Heart left ventricle (tissue), 16 donors: ENCODE results near the gene LIX1. TPM values are rescaled to one million over a fixed set of nuclear protein-coding genes. Genes with fewer than 3 reads are reported as not detected.

Source experiments
- ATAC-seq, 4 donors: fragments of 200-7000 bp; cut with Tn5 transposase; one replicate each; pipeline ENCODE4 v1.9.1; 2020 to 2022; ENCODE audit warnings: moderate library complexity in 4 of 4, mild to moderate bottlenecking in 3 of 4, moderate number of reproducible peaks in 1 of 4
- DNase-seq, 5 donors: peaks; one replicate each; pipeline ENCODE4 v3.0.0-alpha.2; 2020
- H3K27ac ChIP-seq, 12 donors: fragments of 200-600 bp; sonication (generic) in 4 of 12; one replicate each; pipeline versions ENCODE4 v1.5.0 to v1.8.0; 2016 to 2022; ENCODE audit warnings: mild to moderate bottlenecking in 2 of 12
- H3K27me3 ChIP-seq, 9 donors: fragments of 200-600 bp; sonication (generic) in 2 of 9; one replicate each; pipeline versions ENCODE4 v1.5.1 to v1.8.0; 2016 to 2022; ENCODE audit warnings: mild to moderate bottlenecking in 3 of 9
- H3K36me3 ChIP-seq, 9 donors: fragments of 200-600 bp; sonication (generic) in 2 of 9; one replicate each; pipeline versions ENCODE4 v1.5.0 to v1.8.0; 2018 to 2022; ENCODE audit warnings: mild to moderate bottlenecking in 2 of 9
- H3K4me1 ChIP-seq, 12 donors: fragments of 200-600 bp; sonication (generic) in 4 of 12; one replicate each; pipeline versions ENCODE4 v1.5.0 to v1.8.0; 2016 to 2022; ENCODE audit warnings: mild to moderate bottlenecking in 3 of 12
- H3K4me3 ChIP-seq, 12 donors: fragments of 200-600 bp; sonication (generic) in 4 of 12; one replicate each; pipeline versions ENCODE4 v1.5.0 to v1.8.0; 2017 to 2022; ENCODE audit warnings: mild to moderate bottlenecking in 9 of 12, moderate library complexity in 4 of 12
- H3K9me3 ChIP-seq, 12 donors: fragments of 200-600 bp; sonication (generic) in 4 of 12; one replicate each; pipeline versions ENCODE4 v1.5.0 to v1.8.0; 2016 to 2022; ENCODE audit warnings: mild to moderate bottlenecking in 1 of 12
- CTCF ChIP-seq, 12 donors: fragments of 200-600 bp; sonication (generic) in 4 of 12; IDR thresholded peaks; one replicate each; pipeline versions ENCODE4 v1.5.0 to v1.8.0; 2018 to 2022; ENCODE audit warnings: antibody characterized with exemption in 12 of 12, mild to moderate bottlenecking in 5 of 12
- POLR2A ChIP-seq, 2 donors: fragments of 450-650 bp; IDR thresholded peaks; one replicate each; pipeline ENCODE4 v1.6.1; 2017; ENCODE audit warnings: antibody characterized with exemption in 2 of 2, mild to moderate bottlenecking in 2 of 2, moderate library complexity in 2 of 2
- WGBS, 4 donors: extraction: QIAGEN DNeasy Blood & Tissue Kit in 2 of 4; methylation state at CpG; one replicate each; pipeline versions ENCODE4 v1.1.5 to v1.1.7; 2013 to 2018; 5-methylcytosine and 5-hydroxymethylcytosine counted together
- intact Hi-C, 10 donors: fragments of 100-400 bp; cut with DNase I; formaldehyde crosslinking; loops; one replicate each; pipeline versions ENCODE4 v1.11.1 to v1.14.2; 2022
- polyA plus RNA-seq, 2 donors: library from polyadenylated mRNA; stranded (reverse); fragments of 200-250 nt; gene quantifications; one replicate each; pipeline ENCODE4 v1.2.3, GENCODE V29; 2013
- total RNA-seq, 9 donors: library from RNA; depleted of rRNA in 2 of 9; stranded (reverse); fragments of >200 nt in 2 of 9; fragmentation: NEBNext Ultra II Directional in 3 of 9; extraction: Animal tissue kit (Norgen Biotek cat#: 25700) in 3 of 9; gene quantifications; one replicate each; pipeline versions ENCODE4 v1.1.0 to v1.2.4, GENCODE V29; 2016 to 2023
- donor health status: ischemic (EF 13 %, LVEDD 7.1; RV severe dilation, severe dysfunction).
- donor health status: healthy with polysubstance abuse.
- donor health status: DM: no; HTN: yes; CAD: no.
- donor health status: DM: no; HTN: no; CAD: no.
- donor health status: ischemic (EF 25% LVEDD 6.9; RV normal size, moderate dysfunction).
- donor health status: ischemic (EF 25% LVEDD 5.7; RV mildly dilated, moderate dysfunction).
- donor health status: healthy.
- donor health status: DM: yes; HTN: yes; CAD: no.
- donor health status: ischemic (EF 35%, LVEDD 5.7; RV mildly dilated, moderate dysfunction).
- donor health status: nonischemic (EF 11% LVEDD 7.7; RV severe dilation, severe dysfunction).
- donor health status: DM: yes; HTN: yes; CAD: no.
- donor health status: PGD.
- donor health status: ischemic (EF 29% LVEDD 5.4; RV normal size, mild dysfunction).
- donor health status: nonischemic (EF 23%, LVEDD 6.1; RV moderate dilation, normal function).

The LIX1 gene
- total and polyA plus RNA-seq, 11 donors, result 0.12 to 0.33 (median 0.22) TPM; not detected in 8

GRCh38 chr5:97096846-97097245 is 45.6 kb downstream of the LIX1 start:
- H3K36me3 ChIP-seq, result no peaks in the 10 kb centered on the region
- H3K4me1 ChIP-seq, result peaks cover 0 to 15% (median 0%) of the 10 kb centered on the region in 12 donors
- DNase-seq (no peak), ATAC-seq (no peak)
- H3K27ac ChIP-seq, result no peak overlapping the region
- no peaks in the 10 kb centered on the region for H3K9me3 ChIP-seq
- no peak overlapping the region for H3K4me3 ChIP-seq
- no peak for TF ChIP-seq CTCF (IDR thresholded peaks at IDR 0.05)
- TF ChIP-seq POLR2A (IDR thresholded peaks at IDR 0.05), result no peak
- intact Hi-C loops, result no loop called here
- H3K27me3 ChIP-seq, result no peaks in the 10 kb centered on the region

DNA sequence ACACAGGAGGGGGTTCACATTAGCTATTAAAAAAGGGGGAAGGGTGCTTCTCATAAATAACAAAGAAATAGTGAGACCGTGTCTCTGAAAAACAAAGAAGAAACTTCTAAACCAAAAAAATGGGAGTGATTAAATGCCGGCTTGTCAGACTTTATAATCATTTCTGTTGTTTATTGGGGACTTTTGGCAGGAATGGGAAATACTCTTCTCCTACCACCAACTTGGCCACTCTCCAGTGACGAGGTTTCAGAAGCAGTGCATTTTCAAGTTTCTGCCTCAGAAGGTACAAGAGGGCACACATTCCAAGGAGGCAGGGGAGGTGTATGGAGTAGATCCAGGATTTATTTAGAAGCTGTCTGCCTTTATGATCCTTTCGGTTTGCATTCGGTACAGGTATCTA is 46.2 kb downstream of the LIX1 start:
- WGBS, 4 donors, result 74 to 86% (median 78%) methylated on average over 5 of the region's 5 CpGs
- Histone ChIP-seq H3K27ac (no peak overlapping the region), H3K4me3 (no peak overlapping the region), H3K27me3 (no peaks in the 10 kb centered on the region), H3K9me3 (no peaks in the 10 kb centered on the region), H3K4me1 (peaks cover 0 to 15% (median 0%) of the 10 kb centered on the region in 12 donors), H3K36me3 (no peaks in the 10 kb centered on the region)
- DNase-seq (no peak), ATAC-seq (no peak)
- TF ChIP-seq CTCF (IDR thresholded peaks at IDR 0.05) (no peak), POLR2A (IDR thresholded peaks at IDR 0.05) (no peak)
- intact Hi-C loops, result no loop called here

GRCh38 chr5:97095318-97095732 is 47.1 kb downstream of the LIX1 start:
- ATAC-seq, result no peak
- Histone ChIP-seq H3K27ac (no peak overlapping the region), H3K4me3 (no peak overlapping the region), H3K4me1 (peaks cover 0 to 15% (median 0%) of the 10 kb centered on the region in 12 donors), H3K36me3 (no peaks in the 10 kb centered on the region), H3K9me3 (no peaks in the 10 kb centered on the region), H3K27me3 (no peaks in the 10 kb centered on the region)
- intact Hi-C loops, result no loop called here
- 87 to 96% (median 95%) methylated on average over 1 of the region's 1 CpG for WGBS, 4 donors
- TF ChIP-seq POLR2A (IDR thresholded peaks at IDR 0.05), result no peak
- TF ChIP-seq CTCF (IDR thresholded peaks at IDR 0.05), result no peak
- DNase-seq, result no peak

DNA sequence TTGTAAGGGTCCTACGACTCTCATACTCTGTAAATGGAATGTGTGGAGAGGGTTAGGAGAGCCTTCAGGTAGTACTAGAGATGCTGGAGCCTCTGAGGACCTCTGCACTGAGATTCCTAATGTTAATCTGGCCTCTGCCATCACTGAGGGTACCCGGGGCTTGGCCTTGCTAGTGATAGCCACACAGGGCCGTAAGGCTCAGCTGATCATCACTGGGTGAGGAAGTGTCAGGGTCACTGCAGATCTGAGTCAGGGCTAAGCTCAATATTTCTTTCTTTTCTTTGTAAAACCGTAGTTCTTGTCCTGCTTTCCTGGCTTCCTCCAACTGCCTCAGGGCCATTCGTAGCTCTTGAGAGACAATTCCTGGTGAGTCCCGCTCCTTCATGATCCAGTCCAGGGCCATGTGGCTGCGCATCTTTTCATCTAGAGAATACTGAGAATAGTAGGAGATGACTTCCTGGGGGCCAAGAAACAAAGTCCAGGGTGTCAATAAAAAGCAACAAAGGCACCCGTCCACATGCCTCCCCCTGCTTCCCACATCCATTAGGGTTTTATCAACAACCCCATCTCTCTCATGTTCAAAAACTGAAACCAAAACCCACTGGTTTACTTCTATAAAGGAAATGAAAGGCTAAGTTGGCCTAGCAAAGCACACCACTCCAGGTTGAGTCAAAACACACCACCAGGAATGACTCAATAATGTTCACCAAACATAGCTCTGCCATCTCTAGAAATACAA is 47.7 kb downstream of the LIX1 start:
- ATAC-seq (no peak), DNase-seq (no peak)
- TF ChIP-seq CTCF (IDR thresholded peaks at IDR 0.05), result no peak
- no peak for TF ChIP-seq POLR2A (IDR thresholded peaks at IDR 0.05)
- intact Hi-C loops, result no loop called here
- Histone ChIP-seq H3K36me3 (no peaks in the 10 kb centered on the region), H3K27ac (no peak overlapping the region), H3K27me3 (no peaks in the 10 kb centered on the region), H3K9me3 (no peaks in the 10 kb centered on the region), H3K4me3 (no peak overlapping the region), H3K4me1 (peaks cover 0 to 15% (median 0%) of the 10 kb centered on the region in 12 donors)
- WGBS, 4 donors, result 90 to 97% (median 93%) methylated on average over 8 of the region's 8 CpGs
